Fibroblast of skin of left biceps (primary cell): Measurements from ENCODE around the gene SNX25.
"Not testable (repeated sequence)": the region's sequence is repeated elsewhere in the genome, so short reads cannot be mapped to it uniquely, and the experiment has no call there.

Experiments used
- DNase-seq, 2 experiments: peaks; one replicate each; pipeline ENCODE4 v3.0.0-alpha.2; 2013; ENCODE audit warnings: low read depth in 2 of 2

The SNX25 gene

GRCh38 chr4:185304541-185304940 lies 95.1 kb downstream of the SNX25 start:
- no peak for DNase-seq

- DNase-seq, result no peak
Observed at GRCh38 chr4:185304944-185305690, 95.7 kb downstream of the SNX25 start.

GRCh38 chr4:185305979-185306442 lies 96.6 kb downstream of the SNX25 start:
- DNase-seq, result peak; percentile 74 to 75

GRCh38 chr4:185307136-185307950 lies 97.9 kb downstream of the SNX25 start:
- DNase-seq, result no peak

GRCh38 chr4:185309770-185310169 lies 100.4 kb downstream of the SNX25 start:
- no peak for DNase-seq

GRCh38 chr4:185311113-185311888 lies 101.9 kb downstream of the SNX25 start:
- no peak for DNase-seq

- no peak for DNase-seq
Observed at GRCh38 chr4:185312699-185313098, 103.3 kb downstream of the SNX25 start.

GRCh38 chr4:185317462-185317861 lies 108.1 kb downstream of the SNX25 start:
- not testable (repeated sequence) for DNase-seq

- DNase-seq, result no peak
Observed at GRCh38 chr4:185317880-185318279, 108.5 kb downstream of the SNX25 start.

GRCh38 chr4:185318679-185319078 lies 109.3 kb downstream of the SNX25 start:
- no peak for DNase-seq

GRCh38 chr4:185322803-185323202 lies 113.4 kb downstream of the SNX25 start:
- DNase-seq, result no peak

GRCh38 chr4:185323606-185324005 lies 114.2 kb downstream of the SNX25 start:
- no peak for DNase-seq

- not testable (repeated sequence) for DNase-seq
Observed at GRCh38 chr4:185324361-185324760, 115.0 kb downstream of the SNX25 start.

- DNase-seq, result not testable (repeated sequence)
Observed at GRCh38 chr4:185325721-185326120, 116.3 kb downstream of the SNX25 start.

- no peak for DNase-seq
Observed at GRCh38 chr4:185328586-185328985, 119.2 kb downstream of the SNX25 start.

- DNase-seq, result not testable (repeated sequence)
Observed at GRCh38 chr4:185329879-185330510, 120.6 kb downstream of the SNX25 start.

- DNase-seq, result no peak
Observed at GRCh38 chr4:185332575-185333464, 123.4 kb downstream of the SNX25 start.

GRCh38 chr4:185334326-185334725 lies 124.9 kb downstream of the SNX25 start:
- no peak for DNase-seq

- no peak for DNase-seq
Observed at GRCh38 chr4:185335579-185335978, 126.2 kb downstream of the SNX25 start.

GRCh38 chr4:185339941-185340340 lies 130.5 kb downstream of the SNX25 start:
- DNase-seq, result no peak

GRCh38 chr4:185341377-185341776 lies 132.0 kb downstream of the SNX25 start:
- DNase-seq, result no peak
